GM23338 (cell line): ENCODE measurements around the gene DPYSL5. TPM values are rescaled to one million over a fixed set of nuclear protein-coding genes. Genes with fewer than 3 reads are reported as not detected.

Experiments used
- ETS1 ChIP-seq: IDR thresholded peaks from 2 replicates; pipeline ENCODE4 v1.6.1; 2016; ENCODE audit warnings: antibody characterized with exemption
- EZH2 ChIP-seq: fragments of 200-600 bp; sonication (generic); IDR thresholded peaks from one replicate; pipeline ENCODE4 v1.8.0; 2017; ENCODE audit warnings: antibody characterized with exemption, mild to moderate bottlenecking, low read depth; ENCODE audit not compliant: unreplicated experiment
- EZH2phosphoT487 ChIP-seq: fragments of 200-600 bp; sonication (generic); IDR thresholded peaks from one replicate; pipeline ENCODE4 v1.8.1; 2018; ENCODE audit warnings: antibody characterized with exemption; ENCODE audit not compliant: unreplicated experiment
- JUNB ChIP-seq: IDR thresholded peaks from one replicate; pipeline ENCODE4 v1.6.1; 2016; ENCODE audit warnings: antibody characterized with exemption; ENCODE audit not compliant: unreplicated experiment
- NANOG ChIP-seq: IDR thresholded peaks from 2 replicates; pipeline ENCODE4 v1.6.1; 2016; ENCODE audit warnings: antibody characterized with exemption, borderline replicate concordance
- REST ChIP-seq: IDR thresholded peaks from one replicate; pipeline ENCODE4 v1.6.1; 2018; ENCODE audit warnings: antibody characterized with exemption; ENCODE audit not compliant: unreplicated experiment
- STAT1 ChIP-seq: IDR thresholded peaks from one replicate; pipeline ENCODE4 v1.6.1; 2016; ENCODE audit warnings: antibody characterized with exemption; ENCODE audit not compliant: unreplicated experiment
- ZNF114 ChIP-seq: fragments of 250-450 bp; sonication (Bioruptor Pico); IDR thresholded peaks from 2 replicates; pipeline ENCODE4 v1.5.0; 2020; ENCODE audit warnings: mild to moderate bottlenecking, moderate library complexity
- ZNF331 ChIP-seq: fragments of 250-450 bp; sonication (Bioruptor Pico); IDR thresholded peaks from 2 replicates; pipeline ENCODE4 v1.5.0; 2020; ENCODE audit warnings: low read depth, mild to moderate bottlenecking, moderate library complexity
- ZNF462 ChIP-seq: fragments of 250-450 bp; sonication (Bioruptor Pico); IDR thresholded peaks from 2 replicates; pipeline ENCODE4 v1.5.0; 2020; ENCODE audit warnings: mild to moderate bottlenecking, moderate library complexity
- polyA plus RNA-seq: library from polyadenylated mRNA; unstranded; fragments of >200 nt; fragmentation: Nextera tagmentation; extraction: Ambion mirVana; gene quantifications from 2 replicates; pipeline ENCODE4 v1.2.1, GENCODE V29; 2016
- total RNA-seq: library from RNA; depleted of rRNA; stranded (reverse); fragments of >200 nt; shearing (Covaris generic); gene quantifications from 2 replicates; pipeline ENCODE4 v1.2.3, GENCODE V29; 2014

The DPYSL5 gene
- total and polyA plus RNA-seq, 2 experiments from 2014 or later = 3.1 to 8.1 TPM

GRCh38 chr2:26852405-26853306 lies 4.7 kb downstream of the DPYSL5 start (continued):
- TF ChIP-seq ZNF462 (CRISPR knock-in tag) (no peak), EZH2phosphoT487 (no peak), ETS1 (no peak), ZNF114 (CRISPR knock-in tag) (no peak), REST (no peak), NANOG (no peak), ZNF331 (no peak), EZH2 (no peak), STAT1 (no peak), JUNB (no peak)
